IPS-18a (cell line): ENCODE data around the gene AP1G1.
A peak's percentile ranks its signal among the peaks of the same experiment; 100 is the strongest.

Experiments
- H3K27ac ChIP-seq: one replicate; pipeline ENCODE4 v1.5.1; 2013; ENCODE audit warnings: low read length
- H3K27me3 ChIP-seq: one replicate; pipeline ENCODE4 v1.6.1; 2013; ENCODE audit warnings: mild to moderate bottlenecking, low read length; ENCODE audit not compliant: control insufficient read depth, insufficient read depth
- H3K36me3 ChIP-seq: one replicate; pipeline ENCODE4 v1.6.1; 2013; ENCODE audit warnings: low read depth, low read length; ENCODE audit not compliant: control insufficient read depth
- H3K4me1 ChIP-seq: one replicate; pipeline ENCODE4 v1.6.1; 2013; ENCODE audit warnings: low read depth, low read length; ENCODE audit not compliant: control insufficient read depth
- H3K4me3 ChIP-seq: one replicate; pipeline ENCODE4 v1.5.1; 2013; ENCODE audit warnings: low read length
- H3K9ac ChIP-seq: one replicate; pipeline ENCODE4 v1.6.1; 2013; ENCODE audit warnings: mild to moderate bottlenecking, low read length, moderate library complexity
- H3K9me3 ChIP-seq: one replicate; pipeline ENCODE4 v1.6.1; 2013; ENCODE audit warnings: low read depth, low read length; ENCODE audit not compliant: control insufficient read depth

The AP1G1 gene

GRCh38 chr16:71746442-71747046 is 62.1 kb downstream of the AP1G1 start:
- peaks cover 51% of the 10 kb centered on the region for H3K36me3 ChIP-seq
- H3K9me3 ChIP-seq, result no peaks in the 10 kb centered on the region
- no peaks in the 10 kb centered on the region for H3K4me1 ChIP-seq
- no peak overlapping the region for H3K27ac ChIP-seq
- H3K27me3 ChIP-seq, result no peaks in the 10 kb centered on the region
- no peak overlapping the region for H3K9ac ChIP-seq
- no peak overlapping the region for H3K4me3 ChIP-seq

GRCh38 chr16:71738855-71739254 is 69.8 kb downstream of the AP1G1 start:
- no peak overlapping the region for H3K9ac ChIP-seq
- H3K36me3 ChIP-seq, result peaks cover 58% of the 10 kb centered on the region
- H3K27ac ChIP-seq, result no peak overlapping the region
- H3K9me3 ChIP-seq, result no peaks in the 10 kb centered on the region
- H3K27me3 ChIP-seq, result no peaks in the 10 kb centered on the region
- H3K4me1 ChIP-seq, result no peaks in the 10 kb centered on the region
- H3K4me3 ChIP-seq, result no peak overlapping the region

- Histone ChIP-seq H3K9me3 (no peaks in the 10 kb centered on the region), H3K4me1 (no peaks in the 10 kb centered on the region), H3K27me3 (no peaks in the 10 kb centered on the region), H3K36me3 (peaks cover 63% of the 10 kb centered on the region), H3K4me3 (no peak overlapping the region), H3K9ac (no peak overlapping the region), H3K27ac (no peak overlapping the region)
Observed at GRCh38 chr16:71737501-71737900, 71.1 kb downstream of the AP1G1 start.

GRCh38 chr16:71734511-71734910 is 74.1 kb downstream of the AP1G1 start:
- H3K9me3 ChIP-seq, result no peaks in the 10 kb centered on the region
- no peak overlapping the region for H3K4me3 ChIP-seq
- H3K27ac ChIP-seq, result no peak overlapping the region
- no peaks in the 10 kb centered on the region for H3K27me3 ChIP-seq
- peaks cover 3% of the 10 kb centered on the region for H3K4me1 ChIP-seq
- peaks cover 62% of the 10 kb centered on the region for H3K36me3 ChIP-seq
- no peak overlapping the region for H3K9ac ChIP-seq

DNA sequence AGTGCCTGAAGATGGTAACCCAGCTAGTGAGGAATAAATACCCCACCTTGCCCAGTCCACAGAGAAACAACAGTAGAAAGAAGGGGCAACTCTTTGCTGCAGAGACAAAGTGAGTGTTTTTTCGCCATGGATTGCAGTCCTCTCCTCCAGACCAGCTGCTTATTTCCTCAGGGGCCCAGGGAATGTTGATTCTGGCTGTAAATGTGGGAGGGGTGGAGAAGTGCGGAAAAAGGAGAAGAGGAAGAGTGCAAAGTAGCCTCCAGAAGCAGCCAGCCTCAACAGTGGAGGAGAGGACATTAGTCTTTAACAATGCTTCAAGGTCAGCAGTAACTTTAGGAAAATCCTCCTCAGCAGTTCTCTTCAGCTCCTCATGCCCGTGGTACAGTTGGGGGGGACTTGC is 76.0 kb downstream of the AP1G1 start:
- peaks cover 47% of the 10 kb centered on the region for H3K36me3 ChIP-seq

GRCh38 chr16:71727551-71728324 is 80.9 kb downstream of the AP1G1 start:
- Histone ChIP-seq H3K9ac (no peak overlapping the region), H3K27ac (no peak overlapping the region), H3K27me3 (peaks cover 18% of the 10 kb centered on the region), H3K4me3 (no peak overlapping the region), H3K36me3 (peaks cover 18% of the 10 kb centered on the region), H3K9me3 (no peaks in the 10 kb centered on the region), H3K4me1 (peaks cover 8% of the 10 kb centered on the region)

More for the DNA sequence above, 76.0 kb downstream of the AP1G1 start:
- Histone ChIP-seq H3K27me3 (no peaks in the 10 kb centered on the region), H3K4me1 (peaks cover 5% of the 10 kb centered on the region), H3K27ac (no peak overlapping the region), H3K9ac (no peak overlapping the region), H3K9me3 (no peaks in the 10 kb centered on the region), H3K4me3 (no peak overlapping the region)

GRCh38 chr16:71726476-71727315 is 81.9 kb downstream of the AP1G1 start:
- H3K9me3 ChIP-seq, result no peaks in the 10 kb centered on the region
- no peak overlapping the region for H3K4me3 ChIP-seq
- H3K27me3 ChIP-seq, result peaks cover 18% of the 10 kb centered on the region
- H3K27ac ChIP-seq, result no peak overlapping the region
- H3K4me1 ChIP-seq, result peaks cover 16% of the 10 kb centered on the region
- H3K36me3 ChIP-seq, result peaks cover 8% of the 10 kb centered on the region
- H3K9ac ChIP-seq, result no peak overlapping the region

DNA sequence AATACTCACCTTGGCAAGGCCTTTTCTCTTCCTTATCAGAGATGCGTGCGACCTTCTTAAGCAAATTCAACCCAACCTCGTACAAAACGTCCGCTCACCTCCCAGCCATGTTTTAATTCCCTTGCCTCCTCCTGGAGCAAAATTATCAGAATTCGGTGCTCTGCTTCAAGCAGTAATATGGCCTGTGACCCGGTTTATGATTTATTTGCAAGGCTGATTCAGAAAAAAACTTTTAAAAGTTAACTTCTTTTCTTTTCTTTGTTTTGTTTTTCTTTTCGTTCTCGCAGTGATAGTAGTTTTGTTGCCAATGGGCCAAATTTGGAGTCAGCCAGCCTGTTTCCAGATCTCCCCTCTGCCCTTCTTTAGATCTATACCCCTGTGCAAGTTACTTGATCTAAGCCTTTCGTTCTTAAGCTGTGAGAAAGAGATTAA is 84.3 kb downstream of the AP1G1 start, which contains the start of gene PHLPP2:
Gene PHLPP2 (minus strand): TSS at position 382 of the 432 bp plus-strand sequence. CDS start 9,906 bp downstream, outside the sequence.
- H3K4me3 ChIP-seq, result peak within 1 kb of the TSS; percentile 94
- H3K27ac ChIP-seq, result no peak within 1 kb of the TSS
- peaks cover 18% of the 10 kb centered on the region for H3K27me3 ChIP-seq
- no peaks in the 10 kb centered on the region for H3K9me3 ChIP-seq
- H3K4me1 ChIP-seq, result peaks cover 12% of the 10 kb centered on the region
- no peaks in the 10 kb centered on the region for H3K36me3 ChIP-seq
- peak within 1 kb of the TSS; percentile 53 for H3K9ac ChIP-seq

DNA sequence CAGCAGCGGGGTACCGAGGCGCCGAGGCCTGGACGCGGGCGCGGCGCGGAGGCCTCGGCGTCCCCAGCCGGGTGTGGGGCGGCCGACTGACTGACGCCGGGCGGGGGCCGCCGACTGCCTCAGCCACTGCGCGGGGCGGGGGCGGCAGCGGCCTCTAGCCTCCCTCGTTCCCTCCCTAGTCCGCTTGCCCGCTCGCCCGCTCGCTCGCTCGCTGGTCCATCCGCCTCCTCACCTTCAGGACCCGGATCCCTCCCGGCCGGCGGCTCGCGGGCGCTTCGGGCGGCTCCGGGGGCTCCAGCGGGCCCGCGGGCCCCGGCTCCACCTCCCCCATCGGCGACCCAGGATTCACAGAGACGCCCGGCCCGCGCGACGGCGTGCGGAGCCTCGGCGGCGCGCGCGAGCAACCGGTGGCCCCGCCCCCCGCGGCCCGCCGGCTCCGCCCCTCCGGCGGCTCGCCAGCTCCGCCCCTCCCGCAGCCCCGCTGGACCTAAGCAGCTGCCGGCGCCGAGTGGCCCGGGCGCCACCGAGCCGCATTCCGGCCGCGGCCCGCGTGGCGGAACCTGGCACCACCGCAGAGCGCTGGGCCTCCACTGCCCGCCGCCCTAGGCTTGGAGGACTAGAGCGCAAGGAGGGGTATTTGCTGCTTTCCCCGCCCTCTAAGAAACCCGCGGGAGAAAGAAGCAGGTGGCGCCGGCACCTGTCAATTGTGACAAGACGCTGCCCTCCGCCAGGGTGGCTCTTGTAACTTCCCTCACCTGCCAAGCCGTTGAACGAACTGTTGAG is 84.9 kb downstream of the AP1G1 start:
- Histone ChIP-seq H3K4me3 (peak overlapping the region; percentile 94), H3K9me3 (no peaks in the 10 kb centered on the region), H3K27me3 (peaks cover 18% of the 10 kb centered on the region), H3K4me1 (peaks cover 11% of the 10 kb centered on the region), H3K27ac (no peak overlapping the region), H3K9ac (peak overlapping the region; percentile 53), H3K36me3 (no peaks in the 10 kb centered on the region)

DNA sequence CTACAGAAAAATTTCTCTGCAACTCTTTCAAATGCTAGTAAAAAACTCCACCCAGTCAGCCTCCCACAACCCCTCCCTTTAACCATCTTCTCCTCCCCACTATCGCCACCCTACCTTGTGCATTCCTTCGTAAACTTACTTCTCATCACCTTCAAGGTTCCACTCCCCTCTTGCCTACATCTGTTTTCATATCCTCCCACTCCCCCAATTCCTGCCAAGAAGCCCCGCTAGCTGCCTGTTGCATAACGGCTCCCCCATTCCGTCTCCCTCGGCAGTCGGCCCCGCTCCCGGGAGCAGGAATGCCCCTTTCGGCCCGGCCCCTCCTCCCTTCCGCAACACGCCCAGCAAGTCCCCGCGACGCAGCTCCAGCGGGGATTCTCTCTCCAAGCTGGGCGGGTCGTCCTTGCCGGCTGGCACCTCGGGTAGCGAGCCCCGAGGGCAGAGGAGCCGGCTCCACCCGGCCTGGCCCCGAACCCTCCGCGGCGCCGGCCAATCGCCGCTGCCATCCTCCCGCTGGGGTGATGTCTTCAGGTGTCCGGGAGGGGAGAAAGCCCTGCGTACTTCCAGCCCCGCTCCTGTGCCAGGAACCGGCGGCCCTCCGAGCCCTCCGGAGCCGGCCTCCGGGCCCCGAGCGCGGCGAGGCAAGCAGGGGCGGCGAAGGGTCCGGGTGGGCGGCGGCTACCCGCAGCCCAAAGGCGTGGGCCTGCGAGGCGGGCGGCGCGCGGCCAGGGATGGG is 85.7 kb downstream of the AP1G1 start:
- Histone ChIP-seq H3K27me3 (peaks cover 18% of the 10 kb centered on the region), H3K4me3 (peak overlapping the region; percentile 94), H3K9ac (peak overlapping the region; percentile 53), H3K27ac (no peak overlapping the region), H3K4me1 (peaks cover 11% of the 10 kb centered on the region), H3K36me3 (no peaks in the 10 kb centered on the region), H3K9me3 (no peaks in the 10 kb centered on the region)
